ENCODE data around the gene SLC49A3.
"Not testable (repeated sequence)": the region's sequence is repeated elsewhere in the genome, so short reads cannot be mapped to it uniquely, and the experiment has no call there.

SLC49A3 gene

GRCh38 chr4:732486-732885 lies 43.5 kb upstream of the SLC49A3 start:
- H3K79me2 ChIP-seq (ENCODE audit: insufficient read depth, low read length) = peaks cover 27% of the 10 kb centered on the region
- DNase-seq = no peak
- peaks cover 37% of the 10 kb centered on the region for H4K20me1 ChIP-seq (ENCODE audit: insufficient read depth, low read length)
- H2AFZ ChIP-seq (ENCODE audit: low read depth, low read length) = no peak overlapping the region
- no peak overlapping the region for H3K4me2 ChIP-seq (ENCODE audit: insufficient read depth, low read length)
- peaks cover 74% of the 10 kb centered on the region for H3K36me3 ChIP-seq (ENCODE audit: insufficient read depth, low read length)
- no peak overlapping the region for H3K9ac ChIP-seq (ENCODE audit: low read depth, low read length)
- H3K27ac ChIP-seq (ENCODE audit: low read length) = no peak overlapping the region
- ATAC-seq (ENCODE audit: insufficient read depth, low read depth) = no peak
- TF ChIP-seq, protein P1, sequence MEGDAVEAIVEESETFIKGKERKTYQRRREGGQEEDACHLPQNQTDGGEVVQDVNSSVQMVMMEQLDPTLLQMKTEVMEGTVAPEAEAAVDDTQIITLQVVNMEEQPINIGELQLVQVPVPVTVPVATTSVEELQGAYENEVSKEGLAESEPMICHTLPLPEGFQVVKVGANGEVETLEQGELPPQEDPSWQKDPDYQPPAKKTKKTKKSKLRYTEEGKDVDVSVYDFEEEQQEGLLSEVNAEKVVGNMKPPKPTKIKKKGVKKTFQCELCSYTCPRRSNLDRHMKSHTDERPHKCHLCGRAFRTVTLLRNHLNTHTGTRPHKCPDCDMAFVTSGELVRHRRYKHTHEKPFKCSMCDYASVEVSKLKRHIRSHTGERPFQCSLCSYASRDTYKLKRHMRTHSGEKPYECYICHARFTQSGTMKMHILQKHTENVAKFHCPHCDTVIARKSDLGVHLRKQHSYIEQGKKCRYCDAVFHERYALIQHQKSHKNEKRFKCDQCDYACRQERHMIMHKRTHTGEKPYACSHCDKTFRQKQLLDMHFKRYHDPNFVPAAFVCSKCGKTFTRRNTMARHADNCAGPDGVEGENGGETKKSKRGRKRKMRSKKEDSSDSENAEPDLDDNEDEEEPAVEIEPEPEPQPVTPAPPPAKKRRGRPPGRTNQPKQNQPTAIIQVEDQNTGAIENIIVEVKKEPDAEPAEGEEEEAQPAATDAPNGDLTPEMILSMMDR (IDR thresholded peaks at IDR 0.05; ENCODE audit: borderline replicate concordance, extremely low read depth, low read length, poor library complexity, severe bottlenecking) = no peak
- TF ChIP-seq EZH2 (IDR thresholded peaks at IDR 0.05; ENCODE audit: borderline replicate concordance, low read depth, low read length, severe bottlenecking) = no peak
- H3K9me3 ChIP-seq (ENCODE audit: insufficient read depth, low read length, severe bottlenecking) = no peaks in the 10 kb centered on the region
- H3K27me3 ChIP-seq (ENCODE audit: insufficient read depth, low read length, poor library complexity) = no peaks in the 10 kb centered on the region
- no peak overlapping the region for H3K4me3 ChIP-seq (ENCODE audit: low read depth in 1 of 2, low read length in 2 of 2)
- H3K4me1 ChIP-seq (ENCODE audit: insufficient read depth, low read length) = no peaks in the 10 kb centered on the region

DNA sequence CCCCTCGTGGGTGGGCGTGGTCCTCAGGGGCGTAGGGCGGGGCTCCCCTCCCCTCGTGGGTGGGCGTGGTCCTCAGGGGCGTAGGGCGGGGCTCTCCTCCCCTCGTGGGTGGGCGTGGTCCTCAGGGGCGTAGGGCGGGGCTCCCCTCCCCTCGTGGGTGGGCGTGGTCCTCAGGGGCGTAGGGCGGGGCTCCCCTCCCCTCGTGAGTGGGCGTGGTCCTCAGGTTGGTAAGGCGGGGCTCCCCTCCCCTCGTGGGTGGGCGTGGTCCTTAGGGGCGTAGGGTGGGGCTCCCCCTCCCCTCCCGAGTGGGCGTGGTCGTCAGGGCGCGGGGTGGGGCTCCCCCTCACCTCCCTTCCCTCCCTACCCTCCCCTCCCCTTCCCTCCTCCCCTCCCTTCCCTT lies 43.0 kb upstream of the SLC49A3 start:
- ATAC-seq (ENCODE audit: insufficient read depth, low read depth); H3K27ac ChIP-seq (ENCODE audit: low read length); H3K4me2 ChIP-seq (ENCODE audit: insufficient read depth, low read length); H3K27me3 ChIP-seq (ENCODE audit: insufficient read depth, low read length, poor library complexity); H3K4me1 ChIP-seq (ENCODE audit: insufficient read depth, low read length); H3K4me3 ChIP-seq (ENCODE audit: low read depth in 1 of 2, low read length in 2 of 2); H2AFZ ChIP-seq (ENCODE audit: low read depth, low read length); H3K9me3 ChIP-seq (ENCODE audit: insufficient read depth, low read length, severe bottlenecking); H3K9ac ChIP-seq (ENCODE audit: low read depth, low read length); DNase-seq: not testable (repeated sequence)
- Histone ChIP-seq H3K79me2 (ENCODE audit: insufficient read depth, low read length) (peaks cover 29% of the 10 kb centered on the region), H4K20me1 (ENCODE audit: insufficient read depth, low read length) (peaks cover 41% of the 10 kb centered on the region), H3K36me3 (ENCODE audit: insufficient read depth, low read length) (peaks cover 69% of the 10 kb centered on the region)

DNA sequence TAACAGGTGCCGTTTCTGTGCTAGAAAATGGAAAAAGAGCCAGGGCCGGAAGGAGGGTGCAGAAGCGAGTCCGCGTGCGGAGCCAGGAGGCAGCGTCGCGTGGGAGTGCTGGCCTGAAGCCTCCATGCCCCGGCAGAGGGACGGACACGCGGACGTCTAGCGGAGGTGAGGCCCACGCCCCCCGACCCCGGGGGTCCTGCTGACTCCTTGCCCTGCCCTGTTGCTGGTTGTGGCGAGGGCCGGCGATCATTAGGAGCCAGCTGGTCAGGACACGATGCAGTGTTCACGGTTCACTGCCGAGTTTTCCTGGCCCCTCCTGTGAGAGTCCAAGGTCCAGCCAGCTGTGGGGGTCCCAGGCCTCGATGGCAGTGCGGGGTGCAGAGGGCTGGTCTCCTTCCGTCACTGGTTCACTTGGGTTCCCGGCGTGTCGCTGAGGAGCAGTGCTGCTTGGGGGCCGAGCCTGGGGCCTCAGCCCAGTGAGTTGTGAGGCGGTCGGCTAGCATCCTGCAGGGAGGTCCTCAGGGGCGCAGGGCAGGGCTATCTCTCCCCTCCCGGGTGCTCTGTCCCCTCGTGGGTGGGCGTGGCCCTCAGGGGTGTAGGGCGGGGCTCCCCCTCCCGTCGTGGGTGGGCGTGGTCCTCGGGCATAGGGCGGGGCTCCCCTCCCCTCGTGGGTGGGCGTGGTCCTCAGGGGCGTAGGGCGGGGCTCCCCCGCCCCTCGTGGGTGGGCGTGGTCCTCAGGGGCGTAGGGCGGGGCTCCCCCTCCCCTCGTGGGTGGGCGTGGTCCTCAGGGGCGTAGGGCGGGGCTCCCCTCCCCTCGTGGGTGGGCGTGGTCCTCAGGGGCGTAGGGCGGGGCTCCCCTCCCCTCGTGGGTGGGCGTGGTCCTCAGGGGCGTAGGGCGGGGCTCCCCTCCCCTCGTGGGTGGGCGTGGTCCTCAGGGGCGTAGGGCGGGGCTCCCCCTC lies 42.3 kb upstream of the SLC49A3 start:
- not testable (repeated sequence) for H3K27me3 ChIP-seq (ENCODE audit: insufficient read depth, low read length, poor library complexity); H2AFZ ChIP-seq (ENCODE audit: low read depth, low read length); H3K27ac ChIP-seq (ENCODE audit: low read length); H3K4me2 ChIP-seq (ENCODE audit: insufficient read depth, low read length); ATAC-seq (ENCODE audit: insufficient read depth, low read depth); H3K9me3 ChIP-seq (ENCODE audit: insufficient read depth, low read length, severe bottlenecking); H3K9ac ChIP-seq (ENCODE audit: low read depth, low read length); H3K4me1 ChIP-seq (ENCODE audit: insufficient read depth, low read length); DNase-seq; H3K4me3 ChIP-seq (ENCODE audit: low read depth in 1 of 2, low read length in 2 of 2)
- peaks cover 67% of the 10 kb centered on the region for H3K36me3 ChIP-seq (ENCODE audit: insufficient read depth, low read length)
- H4K20me1 ChIP-seq (ENCODE audit: insufficient read depth, low read length) = peaks cover 48% of the 10 kb centered on the region
- H3K79me2 ChIP-seq (ENCODE audit: insufficient read depth, low read length) = peaks cover 37% of the 10 kb centered on the region

- H3K79me2 ChIP-seq (ENCODE audit: insufficient read depth, low read length) = peaks cover 44% of the 10 kb centered on the region
- H3K9ac ChIP-seq (ENCODE audit: low read depth, low read length) = no peak overlapping the region
- peaks cover 55% of the 10 kb centered on the region for H4K20me1 ChIP-seq (ENCODE audit: insufficient read depth, low read length)
- no peaks in the 10 kb centered on the region for H3K9me3 ChIP-seq (ENCODE audit: insufficient read depth, low read length, severe bottlenecking)
- no peak overlapping the region for H3K4me2 ChIP-seq (ENCODE audit: insufficient read depth, low read length)
- peaks cover 63% of the 10 kb centered on the region for H3K36me3 ChIP-seq (ENCODE audit: insufficient read depth, low read length)
- ATAC-seq (ENCODE audit: insufficient read depth, low read depth) = no peak
- TF ChIP-seq, protein P1 (IDR thresholded peaks at IDR 0.05; ENCODE audit: borderline replicate concordance, extremely low read depth, low read length, poor library complexity, severe bottlenecking) = no peak
- no peak for TF ChIP-seq EZH2 (IDR thresholded peaks at IDR 0.05; ENCODE audit: borderline replicate concordance, low read depth, low read length, severe bottlenecking)
- H3K4me1 ChIP-seq (ENCODE audit: insufficient read depth, low read length) = no peaks in the 10 kb centered on the region
- no peak for DNase-seq
- no peak overlapping the region for H2AFZ ChIP-seq (ENCODE audit: low read depth, low read length)
- H3K4me3 ChIP-seq (ENCODE audit: low read depth in 1 of 2, low read length in 2 of 2) = no peak overlapping the region
- no peaks in the 10 kb centered on the region for H3K27me3 ChIP-seq (ENCODE audit: insufficient read depth, low read length, poor library complexity)
- no peak overlapping the region for H3K27ac ChIP-seq (ENCODE audit: low read length)
Measured at GRCh38 chr4:730511-730910, 41.6 kb upstream of the SLC49A3 start.
